ENCODE measurements around the gene GTF2F1.

GTF2F1 gene

DNA sequence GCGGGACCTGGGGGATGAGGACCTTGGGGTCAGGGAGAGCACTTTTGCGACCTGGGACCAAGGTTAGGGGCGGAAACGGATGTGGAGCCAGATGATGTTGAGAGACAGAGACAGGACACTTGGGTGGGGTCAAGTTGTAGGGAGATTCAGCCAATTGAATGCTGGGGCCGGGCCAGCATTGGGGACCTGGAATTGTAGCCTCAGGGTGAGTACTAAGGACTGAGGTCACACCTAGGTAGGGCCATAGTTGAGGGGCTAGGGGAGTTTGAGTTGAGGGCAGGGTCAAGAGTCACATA is 19.2 kb downstream of the GTF2F1 start:
- Histone ChIP-seq H3K27ac (replicated peaks) (0 out of 2 replicates have a peak overlapping the region, but pooled peaks have one; percentile 32), H3K27me3 (ENCODE audit: insufficient read depth, poor library complexity, severe bottlenecking) (no peaks in the 10 kb centered on the region), H3K4me3 (replicated peaks; ENCODE audit: insufficient read depth, low read length) (peak overlapping the region; percentile 95)
- no peak for TF ChIP-seq GABPA (IDR thresholded peaks at IDR 0.05; ENCODE audit: low read depth)
- TF ChIP-seq SPI1 (IDR thresholded peaks at IDR 0.05; ENCODE audit: borderline replicate concordance, low read depth): no peak
- TF ChIP-seq REST (IDR thresholded peaks at IDR 0.05; ENCODE audit: insufficient replicate concordance, low read depth): no peak
- TF ChIP-seq POLR2AphosphoS5 (IDR thresholded peaks at IDR 0.05; ENCODE audit: low read depth): no peak
- no peak for TF ChIP-seq CTCF (IDR thresholded peaks at IDR 0.05; ENCODE audit: insufficient read depth, low read length)
- no peak for DNase-seq (ENCODE audit: low read depth in 1 of 2, low spot score in 1 of 2)

DNA sequence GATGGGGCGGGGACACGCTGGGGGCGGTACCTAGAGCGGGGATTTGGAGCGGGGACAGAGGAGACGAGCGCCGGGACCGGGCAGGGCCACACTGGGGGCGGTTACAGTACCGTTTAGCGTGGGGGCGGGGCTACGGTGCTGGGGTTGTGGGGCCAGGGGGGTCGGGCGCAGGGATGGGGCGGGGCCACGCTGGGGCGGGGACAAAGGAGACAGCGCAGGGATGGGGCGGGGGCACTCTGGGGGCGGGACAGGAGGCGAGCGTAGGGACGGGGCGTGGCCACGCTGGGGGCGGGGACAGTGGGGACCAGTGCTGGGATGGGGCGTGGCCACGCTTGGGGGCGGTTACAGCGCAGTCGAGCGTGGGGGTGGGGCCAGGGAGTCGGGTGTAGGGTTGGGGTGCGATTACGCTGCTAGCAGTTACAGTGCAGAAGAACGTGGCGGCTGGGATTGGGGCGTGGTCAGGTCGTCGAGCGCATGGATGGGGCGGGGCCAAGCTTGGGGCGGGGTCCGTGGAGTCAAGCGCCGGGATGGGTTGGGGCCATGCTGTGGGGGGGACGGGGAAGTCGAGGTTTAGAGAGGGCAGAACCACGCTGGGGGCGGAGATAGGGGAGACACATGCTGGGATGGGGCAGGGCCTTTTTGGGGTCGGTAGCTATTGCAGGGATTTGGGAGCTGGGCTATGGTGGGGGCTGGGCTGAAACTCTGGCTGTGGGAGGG is 19.7 kb downstream of the GTF2F1 start:
- Histone ChIP-seq H3K27ac (replicated peaks) (peak overlapping the region; percentile 77), H3K27me3 (ENCODE audit: insufficient read depth, poor library complexity, severe bottlenecking) (no peaks in the 10 kb centered on the region), H3K4me3 (replicated peaks; ENCODE audit: insufficient read depth, low read length) (peak overlapping the region; percentile 95)
- TF ChIP-seq CTCF (IDR thresholded peaks at IDR 0.05; ENCODE audit: insufficient read depth, low read length): no peak
- no peak for TF ChIP-seq REST (IDR thresholded peaks at IDR 0.05; ENCODE audit: insufficient replicate concordance, low read depth)
- no peak; the same call in 1 of the 2 replicates for TF ChIP-seq POLR2AphosphoS5 (IDR thresholded peaks at IDR 0.05; ENCODE audit: low read depth)
- TF ChIP-seq GABPA (IDR thresholded peaks at IDR 0.05; ENCODE audit: low read depth): no peak
- TF ChIP-seq SPI1 (IDR thresholded peaks at IDR 0.05; ENCODE audit: borderline replicate concordance, low read depth): no peak
- DNase-seq (ENCODE audit: low read depth in 1 of 2, low spot score in 1 of 2): peak; percentile 98 to 99

GRCh38 chr19:6372594-6373095 is 20.3 kb downstream of the GTF2F1 start, which contains the start of gene ALKBH7:
ALKBH7 (plus strand) TSS chr19:6372794; CDS start chr19:6372821, 27 bp downstream.
- peak within 1 kb of the TSS; percentile 95 for H3K4me3 ChIP-seq (replicated peaks; ENCODE audit: insufficient read depth, low read length)
- H3K27ac ChIP-seq (replicated peaks): peak within 1 kb of the TSS; percentile 77
- peak; percentile 99 to 100 for DNase-seq (ENCODE audit: low read depth in 1 of 2, low spot score in 1 of 2)
- TF ChIP-seq POLR2AphosphoS5 (IDR thresholded peaks at IDR 0.05; ENCODE audit: low read depth) (peak; percentile 29; the same call in 1 of the 2 replicates), GABPA (IDR thresholded peaks at IDR 0.05; ENCODE audit: low read depth) (no peak)
- H3K27me3 ChIP-seq (ENCODE audit: insufficient read depth, poor library complexity, severe bottlenecking): no peaks in the 10 kb centered on the region

GRCh38 chr19:6364353-6364752 is 28.6 kb downstream of the GTF2F1 start:
- no peak overlapping the region for H3K27ac ChIP-seq (replicated peaks)
- TF ChIP-seq SPI1 (IDR thresholded peaks at IDR 0.05; ENCODE audit: borderline replicate concordance, low read depth) (no peak), CTCF (IDR thresholded peaks at IDR 0.05; ENCODE audit: insufficient read depth, low read length) (no peak), POLR2AphosphoS5 (IDR thresholded peaks at IDR 0.05; ENCODE audit: low read depth) (no peak), REST (IDR thresholded peaks at IDR 0.05; ENCODE audit: insufficient replicate concordance, low read depth) (no peak), GABPA (IDR thresholded peaks at IDR 0.05; ENCODE audit: low read depth) (no peak)
- no peak for DNase-seq (ENCODE audit: low read depth in 1 of 2, low spot score in 1 of 2)
- no peak overlapping the region for H3K4me3 ChIP-seq (replicated peaks; ENCODE audit: insufficient read depth, low read length)
- no peaks in the 10 kb centered on the region for H3K27me3 ChIP-seq (ENCODE audit: insufficient read depth, poor library complexity, severe bottlenecking)
